Stimulated activated naive CD8-positive, alpha-beta T cell treated with anti-CD3 and anti-CD28 coated beads, Interleukin-15, amount 100 ng/mL, for 72 hours (primary cell): Measurements from ENCODE around the gene CCDC142.
A peak's percentile ranks its signal among the peaks of the same experiment; 100 is the strongest.

Experiments
- ATAC-seq: fragments of 150-1000 bp; cut with Tn5 transposase; 2 replicates; pipeline ENCODE4 v1.10.0; 2021; ENCODE audit warnings: mild to moderate bottlenecking, moderate library complexity
- DNase-seq, 2 donors: peaks; one replicate each; pipeline ENCODE4 v3.0.0; 2021 to 2022
- H3K27ac Mint-ChIP-seq, 2 donors: one replicate each; pipeline ENCODE4 v1.8.0; 2022; ENCODE audit warnings: mild to moderate bottlenecking in 2 of 2, mixed read lengths in 2 of 2, moderate library complexity in 2 of 2
- H3K27me3 Mint-ChIP-seq: one replicate; pipeline ENCODE4 v1.8.0; 2022; ENCODE audit warnings: mixed read lengths
- H3K4me1 Mint-ChIP-seq: one replicate; pipeline ENCODE4 v1.8.0; 2022; ENCODE audit warnings: mild to moderate bottlenecking, mixed read lengths
- H3K4me3 Mint-ChIP-seq, 2 donors: one replicate each; pipeline ENCODE4 v1.8.0; 2022; ENCODE audit warnings: mild to moderate bottlenecking in 2 of 2, mixed read lengths in 2 of 2, moderate library complexity in 1 of 2
- H3K9me3 Mint-ChIP-seq, 2 donors: one replicate each; pipeline ENCODE4 v1.8.0; 2022; ENCODE audit warnings: mixed read lengths in 2 of 2

CCDC142 gene

DNA sequence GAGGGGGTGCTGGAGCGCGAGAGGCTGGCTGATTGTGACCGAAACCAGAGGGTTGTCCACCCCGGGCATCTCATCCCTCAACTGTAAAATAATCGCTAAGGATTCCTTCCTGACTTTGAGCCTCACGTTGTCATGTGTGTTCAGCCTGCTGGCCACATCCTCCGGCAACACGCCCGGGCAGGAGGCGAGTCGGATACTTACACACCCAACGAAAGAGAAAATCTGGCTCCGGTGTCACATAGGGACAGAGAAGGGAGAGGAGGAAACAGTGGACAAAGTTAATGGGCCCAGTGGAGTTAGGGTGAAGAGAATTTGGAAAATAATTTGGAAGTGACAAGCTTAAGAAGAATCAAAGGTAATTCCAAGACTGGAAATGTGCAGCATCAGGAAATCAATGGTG is 33.9 kb upstream of the CCDC142 start:
- no peak for ATAC-seq
- no peak overlapping the region for H3K27ac Mint-ChIP-seq

DNA sequence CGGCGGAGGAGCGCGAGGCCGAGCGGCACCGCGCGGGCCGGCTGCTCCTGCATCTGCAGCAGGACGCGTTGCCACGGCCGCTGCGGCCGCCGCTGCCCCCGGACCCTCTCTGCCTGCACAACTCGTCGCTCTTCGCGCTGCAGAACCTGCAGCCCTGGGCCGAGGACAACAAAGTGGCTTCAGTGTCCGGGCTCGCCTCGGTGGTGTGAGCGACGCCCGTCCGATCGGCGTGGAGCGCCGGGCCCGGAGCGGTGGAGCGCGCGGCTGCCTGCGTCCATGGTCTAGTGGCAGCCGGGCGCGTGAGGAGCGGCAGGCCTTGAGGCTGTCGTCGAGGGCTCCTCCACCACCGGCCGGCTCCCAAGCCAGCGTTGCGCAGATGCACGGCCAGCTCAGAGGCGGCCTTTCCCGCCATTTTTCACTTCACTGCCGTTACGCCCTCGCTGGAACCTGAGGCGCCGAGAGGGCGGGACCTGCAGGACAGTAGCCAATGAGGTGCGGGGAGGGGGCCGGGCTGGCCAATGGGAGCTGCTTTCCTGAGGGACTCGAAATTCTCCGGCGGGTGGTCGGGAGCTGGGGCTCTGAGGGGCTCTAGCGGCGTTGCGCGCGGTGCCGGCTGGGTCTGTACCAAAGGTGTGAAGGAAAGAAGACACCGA is 33.3 kb upstream of the CCDC142 start:
- Mint-ChIP-seq H3K4me1 (peaks cover 20% of the 10 kb centered on the region), H3K27me3 (peaks cover 90% of the 10 kb centered on the region), H3K27ac (peak overlapping the region in 1 of 2 donors; percentile 79), H3K9me3 (no peaks in the 10 kb centered on the region), H3K4me3 (peak overlapping the region; percentile 81 to 87)
- DNase-seq (peak; percentile 77 to 84), ATAC-seq (peak; percentile 81)

More for the DNA sequence above, 33.9 kb upstream of the CCDC142 start:
- no peaks in the 10 kb centered on the region for H3K9me3 Mint-ChIP-seq
- H3K27me3 Mint-ChIP-seq: peaks cover 85% of the 10 kb centered on the region
- H3K4me1 Mint-ChIP-seq: peaks cover 19% of the 10 kb centered on the region
- H3K4me3 Mint-ChIP-seq: peak overlapping the region; percentile 81 to 87
- no peak for DNase-seq

DNA sequence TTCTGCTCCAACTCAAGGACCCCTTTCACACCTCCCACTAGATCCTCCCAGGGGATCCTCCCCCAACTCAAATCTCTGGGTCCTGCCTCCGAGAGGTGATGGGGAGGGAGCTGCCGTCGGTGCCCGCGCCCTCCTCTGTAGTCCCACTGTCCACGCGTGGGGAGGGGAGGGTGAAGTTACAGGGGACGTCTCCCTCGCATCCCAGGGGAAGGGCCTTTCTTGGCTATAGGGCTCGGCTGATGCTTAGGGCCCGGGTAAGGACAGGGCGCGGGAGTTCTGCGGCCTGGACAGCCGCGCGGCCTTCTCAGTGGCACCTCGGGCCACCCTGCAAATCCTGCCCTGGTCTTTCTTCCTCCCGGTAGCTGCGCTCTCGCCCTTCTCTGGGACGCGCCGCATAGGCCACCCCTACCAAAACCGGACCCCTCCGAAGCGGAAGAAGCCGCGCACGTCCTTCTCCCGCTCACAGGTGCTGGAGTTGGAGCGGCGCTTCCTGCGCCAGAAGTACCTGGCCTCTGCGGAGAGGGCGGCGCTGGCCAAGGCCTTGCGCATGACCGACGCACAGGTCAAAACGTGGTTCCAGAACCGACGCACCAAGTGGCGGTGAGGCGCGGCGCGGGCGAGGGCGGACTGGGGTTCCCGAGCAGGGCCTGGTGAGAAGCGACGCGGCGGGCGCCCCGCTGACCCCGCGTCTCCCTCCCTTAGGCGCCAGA is 32.6 kb upstream of the CCDC142 start:
- peak overlapping the region; percentile 81 to 85 for H3K4me3 Mint-ChIP-seq
- no peaks in the 10 kb centered on the region for H3K9me3 Mint-ChIP-seq
- peaks cover 26% of the 10 kb centered on the region for H3K4me1 Mint-ChIP-seq
- peak; percentile 21 for ATAC-seq
- DNase-seq: no peak
- peaks cover 95% of the 10 kb centered on the region for H3K27me3 Mint-ChIP-seq
- H3K27ac Mint-ChIP-seq: no peak overlapping the region

DNA sequence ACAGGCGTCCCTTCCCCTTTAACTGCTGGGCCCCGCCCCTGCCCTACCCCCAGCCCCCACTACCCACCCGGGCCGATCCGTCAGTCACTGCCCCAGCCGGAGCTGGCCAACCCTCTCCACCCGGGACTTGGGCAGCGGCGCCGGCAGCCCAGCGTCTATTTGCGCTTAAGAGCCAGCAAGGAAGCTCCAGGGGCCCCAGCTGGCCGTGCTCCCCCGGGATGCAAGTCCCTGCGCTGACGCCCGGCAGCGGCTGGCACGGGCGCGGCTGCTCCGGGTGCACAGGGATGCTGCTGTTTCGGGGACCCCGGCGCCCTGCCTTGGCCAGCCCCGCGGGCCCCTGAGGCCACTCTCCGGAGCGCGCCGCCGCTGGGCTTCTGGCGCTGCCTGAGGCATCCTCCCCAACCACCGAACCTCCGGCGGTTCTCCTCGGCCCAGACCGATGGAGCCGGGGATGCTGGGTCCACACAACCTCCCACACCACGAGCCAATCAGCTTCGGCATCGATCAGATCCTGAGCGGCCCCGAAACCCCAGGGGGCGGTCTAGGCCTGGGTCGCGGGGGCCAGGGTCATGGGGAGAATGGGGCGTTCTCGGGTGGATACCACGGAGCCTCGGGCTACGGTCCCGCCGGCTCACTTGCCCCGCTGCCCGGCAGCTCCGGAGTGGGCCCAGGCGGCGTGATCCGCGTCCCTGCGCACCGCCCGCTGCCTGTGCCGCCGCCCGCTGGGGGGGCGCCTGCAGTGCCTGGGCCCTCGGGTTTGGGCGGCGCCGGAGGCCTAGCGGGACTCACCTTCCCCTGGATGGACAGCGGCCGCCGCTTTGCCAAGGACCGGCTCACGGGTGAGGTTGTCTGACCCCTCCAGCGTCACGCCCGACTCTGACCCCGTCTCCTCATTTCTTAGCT is 31.8 kb upstream of the CCDC142 start, which contains the start of gene TLX2:
Gene TLX2, plus strand, starts transcription at position 83 of the 903 bp plus-strand sequence. Its CDS starts 357 bp downstream, at position 440.
- Mint-ChIP-seq H3K4me3 (peak within 1 kb of the TSS; percentile 81 to 85), H3K4me1 (peaks cover 28% of the 10 kb centered on the region), H3K27me3 (peaks cover 95% of the 10 kb centered on the region), H3K27ac (no peak within 1 kb of the TSS), H3K9me3 (no peaks in the 10 kb centered on the region)
- DNase-seq: no peak
- peak; percentile 26 for ATAC-seq

DNA sequence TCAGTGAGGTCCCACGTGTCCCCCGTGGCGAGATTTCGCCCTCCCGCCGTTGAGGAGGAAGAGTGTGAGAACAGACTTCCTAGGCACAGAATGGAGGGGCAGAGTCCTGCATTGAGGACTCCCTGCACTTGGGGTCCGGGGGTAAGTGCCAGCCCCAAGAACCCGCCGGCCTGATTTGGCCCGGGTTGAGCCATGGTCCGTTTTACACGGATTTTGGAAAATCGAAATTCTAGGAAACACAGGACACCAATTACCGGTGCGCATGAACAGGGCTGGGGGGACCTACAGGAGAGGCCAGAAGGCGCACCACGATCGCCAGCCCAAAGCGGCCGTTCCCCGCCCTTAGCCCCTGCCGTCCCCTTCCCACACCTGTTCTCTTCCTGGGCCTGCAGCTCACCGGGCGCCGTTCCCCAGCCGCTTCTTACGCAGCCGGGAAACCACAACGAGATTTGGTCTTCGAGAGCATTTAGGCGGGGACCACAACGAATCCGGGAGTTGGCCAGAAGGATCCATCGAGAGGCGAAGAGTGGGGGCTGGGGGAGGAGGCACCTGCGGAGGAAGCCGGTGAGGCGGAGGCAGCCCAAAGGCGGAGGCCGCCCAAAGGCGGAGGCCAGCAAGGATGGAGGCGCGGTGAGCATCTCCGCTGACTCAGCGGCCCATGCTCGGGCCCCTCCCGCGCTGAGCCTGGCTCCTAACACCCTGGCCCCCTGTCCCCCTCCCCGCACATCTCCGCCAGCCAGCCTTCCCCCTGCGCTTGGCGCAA is 31.0 kb upstream of the CCDC142 start:
- Mint-ChIP-seq H3K4me3 (peak overlapping the region; percentile 58 to 65), H3K27me3 (peaks cover 90% of the 10 kb centered on the region), H3K27ac (no peak overlapping the region), H3K9me3 (no peaks in the 10 kb centered on the region), H3K4me1 (peaks cover 28% of the 10 kb centered on the region)
- DNase-seq (peak in 1 of 2 donors; percentile 49), ATAC-seq (peak; percentile 47)

DNA sequence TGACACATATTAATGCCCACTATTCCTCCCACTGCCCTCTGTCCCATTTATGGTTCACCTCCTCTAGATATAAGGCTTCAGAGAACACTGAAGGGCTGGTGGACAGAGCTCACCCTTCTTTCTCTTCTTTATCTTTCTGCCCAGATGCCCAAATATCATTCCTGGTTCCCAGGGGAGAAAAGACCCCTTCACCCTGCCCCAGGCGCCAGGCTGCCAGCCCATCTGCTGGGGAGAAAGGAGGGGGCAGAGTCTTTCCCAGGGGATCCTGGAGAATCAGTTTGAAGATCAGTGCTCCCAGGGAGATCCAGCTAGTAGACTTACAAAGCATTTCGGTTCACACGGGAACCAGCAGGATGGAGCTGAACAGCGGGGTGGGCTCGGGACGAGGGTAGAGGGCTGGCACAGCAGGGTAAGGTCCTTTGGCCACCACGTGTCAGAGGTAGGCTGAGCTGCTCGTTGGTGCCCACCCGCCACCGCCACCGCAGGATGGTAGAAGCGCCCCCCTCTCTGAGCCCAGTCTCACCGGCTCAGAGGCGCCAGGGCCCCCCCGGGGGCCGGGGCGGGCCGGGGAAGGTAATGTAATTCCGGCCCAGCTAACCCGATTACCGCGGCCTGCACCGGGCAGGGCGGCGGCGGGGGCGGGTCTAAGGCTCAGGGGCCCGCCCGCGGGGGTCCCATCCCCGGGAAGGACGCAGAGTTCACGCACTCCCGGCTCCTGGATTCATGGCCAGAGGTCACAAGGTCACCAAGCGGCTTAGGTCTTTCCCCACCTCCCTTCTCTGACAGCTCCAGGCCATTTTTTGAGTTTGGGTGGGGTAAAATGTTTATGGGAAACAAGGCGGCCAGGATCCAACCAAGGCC is 30.2 kb upstream of the CCDC142 start:
- DNase-seq (no peak), ATAC-seq (no peak)
- peak overlapping the region in 1 of 2 donors; percentile 58 for H3K4me3 Mint-ChIP-seq
- H3K27me3 Mint-ChIP-seq: peaks cover 88% of the 10 kb centered on the region
- H3K4me1 Mint-ChIP-seq: peaks cover 36% of the 10 kb centered on the region
- no peaks in the 10 kb centered on the region for H3K9me3 Mint-ChIP-seq
- no peak overlapping the region for H3K27ac Mint-ChIP-seq

DNA sequence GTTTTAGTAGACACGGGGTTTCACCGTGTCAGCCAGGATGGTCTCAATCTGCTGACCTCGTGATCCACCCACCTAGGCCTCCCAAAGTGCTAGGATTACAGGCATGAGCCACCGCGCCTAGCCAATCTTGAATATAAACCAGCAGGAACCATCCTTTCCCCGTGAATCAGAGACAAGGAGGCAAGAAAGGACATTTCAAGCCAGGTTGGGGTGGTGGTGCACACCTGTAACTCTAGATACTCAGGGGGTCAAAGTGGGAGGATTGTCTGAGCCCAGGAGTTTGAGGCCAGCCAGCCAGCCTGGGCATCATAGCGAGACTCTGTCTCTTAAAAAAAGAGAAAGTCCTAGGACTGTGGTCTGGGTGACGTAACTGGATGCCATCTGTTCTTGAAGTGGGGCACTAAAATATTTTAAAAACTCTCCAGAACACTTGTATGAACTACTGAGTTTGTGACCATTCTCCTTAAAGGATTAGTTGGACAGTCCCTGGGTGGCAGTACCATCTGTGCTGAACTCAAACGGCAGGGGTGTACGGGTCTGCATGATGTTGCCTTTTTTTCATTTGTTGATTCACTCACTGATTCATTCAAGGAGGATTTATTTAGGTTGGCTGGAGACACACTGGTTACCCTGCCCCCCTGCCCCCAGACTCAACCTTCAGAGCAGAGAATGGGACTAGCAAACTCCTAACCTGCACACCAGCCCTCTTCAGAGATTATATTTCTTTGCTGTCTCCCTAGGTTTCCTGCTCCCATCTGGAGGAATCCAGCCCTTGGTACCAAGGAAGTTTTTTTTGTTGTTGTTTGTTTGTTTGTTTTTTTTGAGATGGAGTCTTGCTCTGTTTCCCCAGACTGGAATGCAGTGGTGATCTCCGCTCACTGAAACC is 28.5 kb upstream of the CCDC142 start:
- Mint-ChIP-seq H3K4me3 (no peak overlapping the region), H3K27me3 (peaks cover 72% of the 10 kb centered on the region), H3K9me3 (no peaks in the 10 kb centered on the region), H3K4me1 (peaks cover 41% of the 10 kb centered on the region), H3K27ac (no peak overlapping the region)
- no peak for DNase-seq
- no peak for ATAC-seq

DNA sequence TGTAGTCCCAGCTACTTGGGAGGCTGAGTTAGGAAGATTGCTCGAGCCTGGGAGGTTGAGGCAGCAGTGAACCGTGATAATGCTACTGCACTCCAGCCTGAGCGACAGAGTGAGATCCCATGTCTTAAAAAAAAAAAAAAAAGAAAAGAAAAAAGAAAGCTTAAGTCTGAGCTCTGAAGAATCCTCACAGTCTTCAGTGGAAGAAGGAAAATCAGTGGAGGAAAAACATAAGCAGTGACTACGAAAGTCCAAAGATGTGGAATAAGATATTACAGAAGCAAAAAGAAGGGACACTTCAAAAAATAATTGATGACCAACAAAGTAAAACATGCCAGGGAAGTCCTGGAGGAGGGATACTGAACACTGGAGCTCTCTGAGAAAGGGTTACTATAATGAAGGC is 27.5 kb upstream of the CCDC142 start:
- Mint-ChIP-seq H3K27ac (no peak overlapping the region), H3K4me3 (no peak overlapping the region), H3K9me3 (no peaks in the 10 kb centered on the region)

DNA sequence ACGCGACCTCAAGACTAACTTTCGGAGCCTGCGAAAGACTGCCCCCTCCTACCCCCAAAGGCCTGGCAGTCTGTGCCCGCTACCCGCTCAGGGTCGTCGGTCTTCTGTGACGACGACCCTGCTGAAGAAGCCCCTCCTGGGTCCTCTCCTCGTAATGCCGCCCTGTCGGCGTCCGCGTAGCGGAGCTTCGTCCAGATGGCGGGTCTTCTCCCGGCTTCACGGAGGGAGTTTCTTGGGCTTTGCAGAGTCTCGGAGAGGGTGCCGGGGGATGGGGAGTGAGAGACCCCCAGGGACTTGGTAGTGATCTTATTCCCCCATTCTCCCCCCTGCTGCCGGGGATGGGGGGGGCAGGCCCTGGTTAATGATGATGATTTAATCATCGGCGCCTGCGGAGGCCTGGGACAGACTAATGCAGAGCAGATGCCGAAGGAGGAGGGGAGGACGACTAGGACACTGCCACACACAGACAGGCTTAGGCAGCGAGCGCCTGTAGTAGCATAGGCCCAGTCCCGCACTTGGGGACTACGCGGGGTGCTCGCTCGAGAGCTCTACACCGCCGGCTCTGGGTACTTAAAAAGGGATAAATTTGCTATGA is 25.2 kb upstream of the CCDC142 start:
- H3K4me3 Mint-ChIP-seq: peak overlapping the region; percentile 94 to 97
- peak overlapping the region; percentile 99 to 100 for H3K27ac Mint-ChIP-seq
- no peaks in the 10 kb centered on the region for H3K9me3 Mint-ChIP-seq
- peaks cover 65% of the 10 kb centered on the region for H3K27me3 Mint-ChIP-seq
- ATAC-seq (peak; percentile 44), DNase-seq (peak; percentile 39 to 50)
- H3K4me1 Mint-ChIP-seq: peaks cover 58% of the 10 kb centered on the region

More for the DNA sequence above, 27.5 kb upstream of the CCDC142 start:
- ATAC-seq: no peak
- Mint-ChIP-seq H3K4me1 (peaks cover 43% of the 10 kb centered on the region), H3K27me3 (peaks cover 61% of the 10 kb centered on the region)
- DNase-seq: no peak

DNA sequence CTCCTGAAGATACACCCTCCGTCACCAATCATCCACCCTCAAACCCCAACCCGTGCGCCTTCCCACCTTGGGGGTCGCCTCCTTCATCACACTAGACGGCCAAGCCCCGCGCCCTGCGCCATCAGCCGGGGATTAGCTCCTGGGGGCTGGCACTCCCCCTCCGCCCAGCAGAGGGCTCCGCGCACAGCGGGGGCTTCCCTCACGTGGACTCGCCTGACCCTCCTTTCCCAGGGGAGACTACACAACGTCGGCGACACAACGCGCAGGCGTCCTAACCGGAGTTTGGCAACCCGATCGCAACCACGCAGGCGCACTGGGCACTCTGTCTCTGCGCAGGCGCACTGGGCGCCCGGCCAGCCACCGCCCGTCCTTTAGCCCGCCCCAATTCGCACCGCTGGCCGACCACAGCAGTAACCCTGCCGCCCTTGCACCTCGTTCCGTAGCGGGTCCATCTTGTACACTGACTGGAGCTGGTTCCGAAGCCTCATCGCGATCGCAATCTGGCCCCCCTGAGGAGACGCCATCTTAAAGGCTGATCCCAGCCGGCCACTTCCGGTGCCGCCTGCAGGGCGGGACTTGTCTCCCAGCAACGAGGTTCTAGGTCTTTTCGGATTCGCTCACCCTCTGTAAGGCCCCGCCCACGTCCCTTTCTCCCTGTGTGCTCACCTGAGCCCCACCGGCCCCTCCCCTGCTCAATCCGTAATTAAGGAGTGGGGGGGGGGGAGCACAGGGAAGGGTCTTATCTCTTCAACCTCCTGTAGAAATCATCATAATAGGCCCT is 24.5 kb upstream of the CCDC142 start, which contains the start of gene PCGF1:
Gene PCGF1, minus strand, starts transcription at position 551 of the 781 bp plus-strand sequence. Its CDS starts 27 bp downstream, at position 524.
- H3K4me3 Mint-ChIP-seq: peak within 1 kb of the TSS; percentile 94 to 97
- no peaks in the 10 kb centered on the region for H3K9me3 Mint-ChIP-seq
- peak; percentile 97 to 98 for DNase-seq
- ATAC-seq: peak; percentile 89
- peaks cover 65% of the 10 kb centered on the region for H3K4me1 Mint-ChIP-seq
- peaks cover 65% of the 10 kb centered on the region for H3K27me3 Mint-ChIP-seq
- H3K27ac Mint-ChIP-seq: peak within 1 kb of the TSS; percentile 99 to 100

DNA sequence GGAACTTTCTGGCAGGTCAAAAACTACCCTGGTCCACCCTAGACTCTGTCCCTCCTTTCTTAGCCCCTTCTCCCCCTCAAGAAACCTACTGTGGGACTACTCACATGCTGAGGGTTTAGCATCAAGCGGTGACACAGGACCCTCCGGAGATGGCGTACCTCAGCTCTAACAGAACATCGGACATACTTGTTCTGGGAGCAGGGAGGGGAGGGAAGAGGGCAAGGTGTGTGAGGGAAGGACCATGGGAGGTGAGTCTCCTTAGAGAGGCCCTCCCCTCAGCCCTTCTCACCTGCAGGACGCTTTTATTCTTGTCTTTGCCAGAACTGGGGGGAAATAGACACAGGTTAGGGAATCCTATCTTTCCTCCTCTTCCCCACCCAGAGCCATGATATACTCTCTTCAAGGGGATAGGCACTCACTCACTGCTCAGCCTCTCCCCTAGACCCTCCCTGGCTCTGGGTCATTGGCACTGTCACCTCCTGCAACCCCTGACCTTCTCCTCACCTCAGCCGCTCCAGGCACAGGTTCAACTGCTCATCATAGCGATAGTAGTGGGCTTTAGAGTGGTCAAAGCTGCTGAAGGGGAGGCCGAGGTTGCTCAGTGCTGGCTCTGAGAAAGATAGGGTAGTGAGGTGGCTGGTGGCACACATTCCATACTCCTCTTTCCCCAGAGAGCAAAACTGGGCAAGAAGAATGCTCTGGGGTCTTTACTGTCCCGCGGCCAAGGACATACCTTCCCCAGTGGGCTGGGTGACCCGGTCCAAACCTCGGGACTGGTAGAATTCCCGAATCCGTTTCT is 22.8 kb upstream of the CCDC142 start:
- DNase-seq (no peak), ATAC-seq (no peak)
- Mint-ChIP-seq H3K27me3 (peaks cover 65% of the 10 kb centered on the region), H3K27ac (peak overlapping the region in 1 of 2 donors; percentile 51), H3K9me3 (no peaks in the 10 kb centered on the region), H3K4me3 (peak overlapping the region in 1 of 2 donors; percentile 10), H3K4me1 (peaks cover 66% of the 10 kb centered on the region)

DNA sequence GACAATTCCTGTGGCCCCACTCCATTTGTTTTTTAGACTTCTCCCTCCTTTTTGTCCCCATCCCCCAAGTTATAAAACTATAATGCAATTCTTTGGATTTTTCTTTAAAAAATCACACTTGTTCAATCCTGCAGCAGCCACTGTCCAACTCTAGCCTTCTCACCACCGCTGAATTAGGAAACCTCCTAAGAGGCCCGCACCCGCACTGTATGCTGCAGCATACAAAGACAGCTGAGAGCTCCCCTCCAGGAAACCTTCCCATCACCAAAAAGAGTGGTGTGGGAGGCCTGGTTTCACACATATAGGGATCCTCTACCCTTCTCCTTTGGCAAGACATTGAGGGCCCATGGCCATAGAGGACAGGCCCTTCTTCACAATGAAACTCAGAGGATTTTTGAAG is 21.8 kb upstream of the CCDC142 start:
- ATAC-seq: no peak
- Mint-ChIP-seq H3K27ac (no peak overlapping the region), H3K4me3 (peak overlapping the region; percentile 47 to 87), H3K9me3 (no peaks in the 10 kb centered on the region), H3K4me1 (peaks cover 67% of the 10 kb centered on the region), H3K27me3 (peaks cover 65% of the 10 kb centered on the region)
- no peak for DNase-seq
